GM21576 (cell line): ENCODE data around the gene UBE2K.
A peak's percentile ranks its signal among the peaks of the same experiment; 100 is the strongest.
"Not testable (repeated sequence)": the region's sequence is repeated elsewhere in the genome, so short reads cannot be mapped to it uniquely, and the experiment has no call there.

Source experiments
- ATAC-seq: cut with Tn5 transposase; IDR thresholded peaks from one replicate; pipeline ENCODE4 v1.9.1; 2021; ENCODE audit warnings: mild to moderate bottlenecking, moderate library complexity; ENCODE audit not compliant: unreplicated experiment

Gene UBE2K, protein sequence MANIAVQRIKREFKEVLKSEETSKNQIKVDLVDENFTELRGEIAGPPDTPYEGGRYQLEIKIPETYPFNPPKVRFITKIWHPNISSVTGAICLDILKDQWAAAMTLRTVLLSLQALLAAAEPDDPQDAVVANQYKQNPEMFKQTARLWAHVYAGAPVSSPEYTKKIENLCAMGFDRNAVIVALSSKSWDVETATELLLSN

DNA sequence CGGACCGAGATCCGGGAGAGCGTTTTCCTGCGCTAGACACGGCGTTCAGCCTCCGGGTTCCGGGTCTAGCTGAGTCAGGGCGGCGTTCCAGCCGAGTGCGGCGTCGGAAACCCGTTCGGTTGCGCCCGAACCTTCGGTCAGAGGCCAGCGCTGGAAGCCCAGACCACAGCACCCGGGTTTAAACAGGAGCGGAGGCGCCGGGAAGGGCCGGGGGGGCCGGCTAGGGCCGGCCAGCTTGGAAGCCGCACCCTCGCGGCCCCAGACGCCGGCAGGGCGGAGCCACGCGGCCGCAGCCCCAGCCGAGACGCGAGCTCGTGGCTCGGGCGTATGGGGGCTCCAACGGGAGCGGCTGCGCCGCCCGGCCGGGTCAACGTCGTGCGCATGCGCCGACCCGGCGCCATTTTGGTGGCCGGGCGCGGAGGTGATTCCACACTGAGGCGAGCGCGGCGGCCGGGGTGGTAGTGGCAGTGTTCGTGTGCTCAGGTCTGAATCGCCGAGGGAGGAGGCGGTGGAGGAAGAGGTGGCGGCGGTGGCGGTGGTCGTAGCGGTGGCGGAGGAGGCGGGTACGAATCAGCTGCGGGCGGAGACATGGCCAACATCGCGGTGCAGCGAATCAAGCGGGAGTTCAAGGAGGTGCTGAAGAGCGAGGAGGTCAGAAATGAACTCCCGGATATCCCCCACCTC lies at the start of gene UBE2K:
TSS of gene UBE2K (plus strand) at position 397 of the 684 bp plus-strand sequence. CDS start at position 589, 192 bp downstream.
- peak; percentile 75 for ATAC-seq

DNA sequence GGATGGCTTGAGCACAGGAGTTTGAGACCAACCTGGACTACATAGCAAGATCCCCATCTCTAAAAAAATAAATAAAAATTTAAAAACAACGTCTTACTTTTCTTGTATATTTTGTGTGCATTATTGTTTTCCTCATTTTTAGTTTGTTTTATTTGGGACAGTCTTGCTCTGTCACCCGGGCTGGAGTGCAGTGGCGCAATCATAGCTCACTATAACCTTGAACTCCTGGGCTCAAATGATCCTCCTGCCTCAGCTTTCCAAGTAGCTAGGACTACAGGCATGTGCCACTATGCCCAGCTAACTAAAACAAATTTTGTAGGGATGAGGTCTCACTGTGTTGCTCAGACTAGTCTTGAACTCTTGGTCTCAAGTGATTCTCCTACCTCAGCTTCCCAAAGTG lies 49.7 kb upstream of the UBE2K start:
- no peak for ATAC-seq

DNA sequence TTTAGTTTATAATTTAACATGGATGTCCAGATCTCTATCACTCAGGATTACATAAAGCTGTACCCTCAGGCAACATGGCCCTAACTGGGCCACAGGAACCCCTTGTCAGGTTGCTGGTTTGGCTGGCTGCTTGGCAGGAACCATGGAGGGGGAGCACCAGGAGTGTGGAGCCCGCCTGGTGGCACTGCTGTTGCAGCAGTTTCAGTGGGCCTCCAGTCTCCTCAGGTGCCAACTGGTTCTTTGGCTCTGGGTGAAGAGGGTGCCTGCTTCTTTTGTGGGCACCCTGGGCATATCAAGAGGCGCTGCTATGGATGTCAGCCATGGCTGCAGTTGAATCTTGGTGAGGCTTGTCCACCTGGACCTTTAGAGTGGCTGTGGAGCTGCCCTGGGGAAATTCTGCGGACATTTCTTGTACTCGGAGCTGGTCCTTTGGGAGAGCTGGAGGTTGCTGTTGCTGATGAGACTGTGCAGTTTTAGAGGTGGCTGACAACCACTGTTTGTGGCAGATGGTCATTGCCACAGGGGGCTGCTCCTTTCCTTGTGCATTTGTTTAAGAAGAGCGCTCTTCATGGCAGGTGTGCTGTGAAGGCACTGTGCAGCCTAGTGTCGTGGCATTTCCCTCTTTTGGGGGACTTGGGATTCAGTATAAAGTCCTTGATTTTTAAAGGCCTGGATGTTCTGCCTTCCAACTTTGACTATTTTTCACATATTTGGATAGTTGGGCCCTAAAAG lies 48.9 kb upstream of the UBE2K start:
- no peak for ATAC-seq

DNA sequence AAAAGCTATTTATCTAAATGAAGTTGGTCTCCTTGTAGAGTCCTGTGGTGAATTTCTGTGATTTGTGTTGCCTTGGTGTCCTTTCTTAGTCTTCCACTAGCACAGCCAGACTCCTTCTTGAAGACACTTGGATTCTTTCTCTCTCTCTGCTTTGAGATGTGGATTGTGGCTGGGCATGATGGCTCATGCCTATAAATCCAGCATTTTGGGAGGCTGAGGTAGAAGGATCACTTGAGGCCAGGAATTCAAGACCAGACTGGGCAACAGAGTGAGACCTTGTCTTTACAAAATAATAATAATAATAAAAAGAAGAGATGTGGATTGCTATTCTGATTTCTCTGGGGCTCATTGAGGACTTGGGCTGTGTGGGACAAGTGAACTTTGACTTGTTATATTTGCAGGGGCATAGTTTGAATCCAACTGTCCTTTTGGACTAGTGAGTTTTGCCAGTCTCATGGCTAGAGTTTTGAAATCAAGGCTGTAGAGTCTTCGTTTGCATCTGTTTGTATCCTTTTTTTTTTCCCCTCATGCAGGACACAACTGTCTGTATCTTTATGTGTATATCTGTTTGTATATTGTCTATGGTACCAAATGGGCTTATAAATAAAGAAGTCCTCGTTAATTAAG lies 48.2 kb upstream of the UBE2K start:
- no peak for ATAC-seq

DNA sequence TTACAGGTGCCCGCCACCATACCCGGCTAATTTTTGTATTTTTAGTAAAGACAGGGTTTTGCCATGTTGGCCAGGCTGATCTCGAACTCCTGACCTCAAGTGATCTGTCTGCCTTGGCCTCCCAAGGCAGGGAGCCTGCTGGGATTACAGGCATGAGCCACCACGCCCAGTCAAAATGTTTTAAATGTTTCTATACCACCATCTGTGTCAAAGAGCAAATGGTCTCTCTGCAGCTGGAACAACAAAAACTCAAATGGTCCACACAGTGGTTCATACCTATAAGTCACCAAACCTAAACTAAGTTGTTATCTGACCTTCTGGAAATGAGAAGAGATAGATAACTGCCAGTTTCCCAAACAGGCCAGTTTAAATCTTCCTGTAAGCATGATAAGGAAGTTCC lies 46.4 kb upstream of the UBE2K start:
- not testable (repeated sequence) for ATAC-seq

DNA sequence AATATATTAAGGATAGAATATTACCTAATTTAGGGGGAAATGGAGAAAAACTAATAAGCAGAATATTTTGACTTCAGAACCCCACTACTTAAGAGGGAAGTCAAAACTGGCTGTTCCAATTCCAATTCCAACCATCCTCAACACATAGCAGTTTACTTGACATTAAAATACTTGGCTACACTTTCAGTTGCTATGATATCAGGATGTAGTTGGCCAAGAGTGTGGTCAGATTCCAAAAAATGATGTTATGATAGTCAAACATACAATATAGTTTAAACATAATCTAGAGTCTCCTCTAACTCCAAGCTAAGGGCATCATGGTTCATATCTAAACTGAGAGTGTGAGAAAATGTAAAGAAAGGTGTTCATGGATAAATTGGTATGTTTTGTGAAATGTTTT lies 42.7 kb upstream of the UBE2K start:
- ATAC-seq, result no peak

DNA sequence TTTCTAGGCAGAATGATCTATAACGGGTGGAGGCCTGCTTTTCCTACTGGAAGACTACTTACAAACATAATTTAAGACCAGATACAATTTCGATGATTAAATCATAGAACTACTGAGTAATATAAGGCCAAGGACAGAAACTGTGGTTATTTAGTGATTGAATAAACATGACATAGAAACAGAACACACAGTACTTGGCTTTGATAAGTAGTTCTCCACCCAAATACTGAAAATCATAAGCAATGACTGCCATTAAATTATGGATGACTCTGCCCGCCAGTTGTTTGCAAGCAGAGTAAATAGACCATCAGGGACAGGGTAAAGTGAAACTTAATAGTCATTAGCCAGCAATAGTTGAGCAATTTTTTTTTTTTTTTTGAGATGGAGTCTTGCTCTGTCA lies 42.1 kb upstream of the UBE2K start:
- ATAC-seq, result no peak

DNA sequence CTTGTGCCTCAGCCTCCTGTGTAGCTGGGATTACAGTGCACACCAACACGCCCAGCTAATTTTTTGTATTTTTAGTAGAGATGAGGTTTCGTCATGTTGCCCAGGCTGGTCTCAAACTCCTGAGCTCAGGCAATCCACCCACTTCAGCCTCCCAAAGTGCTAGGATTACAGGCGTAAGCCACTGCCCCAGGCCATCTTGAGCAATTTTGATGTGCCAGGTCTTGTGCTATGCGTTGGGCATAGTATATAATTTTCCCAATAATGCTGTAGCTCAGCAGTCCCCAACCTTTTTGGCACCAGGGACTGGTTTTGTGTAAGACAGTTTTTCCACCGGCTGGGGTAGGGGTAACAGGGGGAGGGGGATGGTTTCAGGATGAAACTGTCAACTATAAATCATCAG lies 41.3 kb upstream of the UBE2K start:
- ATAC-seq, result not testable (repeated sequence)

DNA sequence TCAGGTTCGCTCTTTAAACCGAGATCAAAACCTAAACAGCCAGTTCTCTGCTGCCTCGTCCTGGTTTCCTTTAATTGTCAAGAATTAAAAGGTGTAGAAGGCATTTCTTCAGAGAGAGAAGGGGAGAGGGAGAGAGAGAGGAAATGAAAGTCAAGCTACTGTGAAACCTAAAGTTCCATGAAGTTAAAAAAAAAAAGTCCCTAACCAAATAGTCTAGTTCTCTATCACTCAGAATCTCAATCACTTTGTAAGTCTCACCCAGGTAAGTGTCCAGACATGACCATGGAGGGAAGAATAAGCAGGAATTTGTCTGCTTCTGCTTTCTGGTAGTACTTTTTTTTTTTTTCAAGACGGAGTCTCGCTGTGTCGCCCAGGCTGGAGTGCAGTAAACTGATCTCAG lies 40.5 kb upstream of the UBE2K start:
- ATAC-seq, result peak; percentile 81

DNA sequence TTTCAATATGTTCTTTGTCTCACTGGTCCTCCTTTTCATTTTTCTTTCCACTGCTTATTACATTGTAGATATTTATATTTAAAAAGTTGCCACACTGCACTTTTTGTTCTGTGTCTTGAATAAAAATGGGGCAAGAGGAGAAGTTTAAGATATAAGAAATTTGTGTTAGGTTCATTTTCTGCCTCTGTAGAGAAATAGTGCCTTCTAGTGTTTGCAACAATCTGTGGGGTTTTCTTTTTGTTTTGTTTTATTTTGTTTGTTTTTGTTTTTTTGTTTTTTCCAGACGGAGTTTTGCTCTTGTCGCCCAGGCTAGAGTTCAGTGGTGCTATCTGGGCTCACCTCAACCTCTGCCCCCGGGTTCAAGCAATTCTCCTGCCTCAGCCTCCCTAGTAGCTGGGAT lies 39.2 kb upstream of the UBE2K start:
- no peak for ATAC-seq

DNA sequence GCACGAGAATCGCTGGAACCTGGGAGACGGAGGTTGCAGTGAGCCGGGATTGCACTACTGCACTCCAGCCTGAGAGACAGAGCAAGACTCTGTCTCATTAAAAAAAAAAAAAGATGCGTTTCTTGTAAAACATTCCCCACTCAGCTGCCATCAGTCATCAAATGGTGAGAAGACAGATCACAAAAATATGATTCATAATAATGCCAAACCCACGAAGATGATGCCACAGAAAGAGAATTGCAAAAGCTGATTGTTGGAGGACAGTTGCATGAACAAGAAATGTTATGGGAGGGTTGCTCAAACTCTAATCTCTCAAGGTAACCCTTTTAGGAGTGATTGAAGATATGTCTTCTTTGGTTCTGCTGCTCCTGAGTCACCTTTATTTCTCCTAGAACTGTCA lies 37.9 kb upstream of the UBE2K start:
- ATAC-seq, result no peak

DNA sequence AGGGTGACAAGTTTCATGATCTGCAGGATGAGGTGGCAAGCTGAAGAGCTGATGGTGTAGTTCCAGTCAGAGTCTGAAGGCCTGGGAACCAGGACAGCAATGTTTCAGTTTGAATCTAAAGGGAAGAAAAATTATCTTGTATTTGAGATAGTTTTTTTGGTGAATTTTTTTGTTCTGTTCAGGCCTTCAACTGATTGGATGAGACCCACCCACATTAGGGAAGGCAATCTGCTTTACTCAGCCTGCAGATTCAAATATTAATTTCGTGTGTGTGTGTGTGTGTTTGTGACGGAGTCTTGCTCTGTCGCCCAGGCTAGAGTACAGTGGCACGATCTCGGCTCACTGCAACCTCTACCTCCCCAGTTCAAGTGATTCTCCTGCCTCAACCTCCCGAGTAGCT lies 37.2 kb upstream of the UBE2K start:
- ATAC-seq, result no peak

DNA sequence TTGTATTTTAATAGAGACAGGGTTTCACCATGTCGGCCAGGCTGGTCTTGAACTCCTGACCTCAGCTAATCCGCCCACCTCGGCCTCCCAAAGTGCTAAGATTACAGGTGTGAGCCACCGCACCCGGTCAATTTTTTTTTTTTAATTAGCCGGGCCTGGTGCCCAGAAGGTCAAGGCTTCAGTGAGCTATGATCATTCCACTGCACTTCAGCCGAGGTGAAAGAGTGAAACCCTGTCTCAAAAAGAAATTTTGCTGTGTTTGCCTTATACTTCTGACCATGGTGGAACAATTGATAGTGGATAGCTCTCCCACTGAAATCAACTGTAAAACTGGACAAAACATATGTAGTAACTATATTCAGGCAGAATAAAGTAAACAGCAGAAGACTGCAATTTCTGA lies 35.3 kb upstream of the UBE2K start:
- ATAC-seq, result no peak

DNA sequence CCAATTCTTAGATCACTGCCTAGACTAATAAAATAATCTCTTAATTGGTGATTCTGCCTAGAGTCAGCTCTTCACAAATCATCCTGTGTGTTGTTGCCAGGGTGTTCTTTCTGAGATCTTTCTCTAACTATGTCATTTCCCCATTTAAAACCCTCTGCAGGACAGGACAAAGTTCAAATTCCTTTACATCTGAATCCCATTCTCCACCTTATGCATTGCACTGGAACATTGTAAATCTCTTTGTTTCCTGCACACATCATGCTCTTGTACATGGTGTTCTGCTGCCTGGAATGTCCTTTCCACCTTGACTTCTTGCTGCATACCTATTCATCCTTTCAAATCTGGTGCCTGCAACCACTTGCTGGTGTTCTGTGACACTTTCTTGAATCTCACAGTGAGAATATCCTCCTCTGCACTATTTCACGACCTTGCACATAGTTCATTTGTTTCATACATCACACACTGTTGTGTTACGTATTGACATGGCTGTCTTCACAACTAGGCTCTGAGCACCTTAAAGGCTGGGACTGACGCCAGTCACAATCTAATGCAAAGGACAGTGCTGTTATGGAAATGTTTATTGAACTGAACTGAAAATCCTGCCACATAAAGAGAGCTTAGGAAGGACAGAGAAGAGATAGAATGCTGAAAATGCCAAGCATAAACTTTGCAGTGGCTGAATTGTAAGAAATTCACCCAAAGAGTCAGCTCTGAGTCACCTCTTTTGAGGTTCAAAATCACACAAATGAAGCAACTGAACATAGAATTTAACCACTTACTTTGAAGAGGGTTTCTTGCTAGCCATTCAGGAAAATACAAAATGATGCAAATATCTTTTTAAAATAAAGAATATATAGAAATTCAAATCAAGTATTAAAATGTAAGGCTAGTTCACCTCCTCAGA lies 32.9 kb upstream of the UBE2K start:
- ATAC-seq, result no peak

DNA sequence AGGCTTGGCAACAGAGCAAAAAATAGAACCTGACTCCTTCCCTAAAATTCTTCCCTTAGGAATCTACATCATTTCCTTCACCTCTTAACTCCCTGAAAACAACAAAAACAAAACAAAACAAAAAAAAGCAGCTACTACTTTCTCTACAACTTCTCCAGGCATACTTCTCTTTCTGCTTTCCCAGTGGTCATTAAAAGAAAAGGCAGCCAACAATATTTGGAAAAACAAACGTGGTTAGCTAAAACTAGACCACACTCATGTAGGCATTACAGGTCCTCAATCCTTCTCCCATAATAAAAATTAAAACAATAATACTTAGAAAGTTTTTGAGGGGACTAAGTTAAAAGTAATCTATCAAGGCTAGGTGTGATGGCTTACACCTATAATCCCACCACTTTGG lies 30.2 kb upstream of the UBE2K start:
- no peak for ATAC-seq

DNA sequence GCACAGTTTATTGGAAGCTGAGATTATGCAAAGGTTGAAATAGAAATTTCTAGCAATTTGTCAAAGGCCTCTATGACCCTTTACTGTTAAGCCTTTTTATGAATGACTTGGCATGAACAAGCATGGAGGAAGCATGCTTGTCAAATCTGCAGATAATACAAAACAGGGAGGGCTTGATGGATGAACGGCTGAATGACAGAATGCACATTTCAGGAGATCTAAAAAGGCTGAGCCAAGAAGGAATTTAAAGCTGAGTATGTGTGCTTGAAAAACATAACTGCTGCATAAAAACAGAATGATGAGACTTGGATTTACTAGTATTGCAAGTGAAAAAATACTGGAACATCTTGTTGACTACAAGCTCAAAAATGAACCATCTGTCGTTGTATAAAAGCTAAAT lies 29.0 kb upstream of the UBE2K start:
- no peak for ATAC-seq

DNA sequence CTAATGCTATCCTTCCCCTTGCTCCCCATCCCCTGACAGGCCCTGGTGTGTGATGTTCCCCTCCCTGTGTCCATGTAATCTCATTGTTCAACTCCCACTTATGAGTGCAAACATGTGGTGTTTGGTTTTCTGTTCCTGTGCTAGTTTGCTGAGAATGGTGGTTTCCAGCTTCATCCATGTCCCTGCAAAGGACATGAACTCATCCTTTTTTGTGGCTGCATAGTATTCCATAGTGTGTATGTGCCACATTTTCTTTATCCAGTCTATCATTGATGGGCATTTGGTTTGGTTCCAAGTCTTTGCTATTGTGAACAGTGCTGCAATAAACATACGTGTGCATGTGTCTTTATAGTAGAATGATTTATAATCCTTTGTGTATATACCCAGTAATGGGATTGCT lies 27.6 kb upstream of the UBE2K start:
- ATAC-seq, result not testable (repeated sequence)

DNA sequence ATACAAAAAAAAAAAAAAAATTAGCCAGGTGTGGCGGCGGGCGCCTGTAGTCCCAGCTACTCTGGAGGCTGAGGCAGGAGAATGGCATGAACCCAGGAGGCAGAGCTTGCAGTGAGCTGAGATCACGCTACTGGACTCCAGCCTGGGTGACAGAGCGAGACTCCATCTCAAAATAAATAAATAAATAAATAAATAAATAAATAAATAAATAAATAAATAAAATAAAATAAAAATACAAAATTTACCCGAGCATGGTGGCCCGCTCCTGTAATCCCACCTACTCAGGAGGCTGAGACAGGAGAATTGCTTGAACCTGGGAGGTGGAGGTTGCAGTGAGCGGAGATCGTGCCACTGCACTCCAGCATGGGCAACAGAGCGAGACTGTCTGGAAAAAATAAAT lies 22.3 kb upstream of the UBE2K start:
- not testable (repeated sequence) for ATAC-seq

DNA sequence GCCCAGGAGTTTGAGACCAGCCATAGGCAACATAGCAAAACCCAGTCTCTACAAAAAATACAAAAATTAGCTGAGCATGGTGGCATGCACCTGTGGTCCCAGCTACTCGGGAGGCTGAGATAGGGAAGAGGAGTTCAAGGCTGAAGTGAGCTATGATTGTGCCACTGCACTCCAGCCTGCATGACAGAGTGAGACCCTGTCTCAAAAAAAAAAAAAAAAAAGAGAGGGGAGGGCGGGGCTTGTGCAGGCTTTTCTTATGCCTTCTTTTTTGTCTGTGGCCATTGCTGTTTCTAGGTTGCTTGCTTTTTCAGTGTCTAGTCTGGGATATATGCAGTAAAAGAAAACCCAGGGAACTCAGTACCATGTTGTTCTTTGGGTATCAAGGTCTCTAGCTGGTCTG lies 16.9 kb upstream of the UBE2K start:
- not testable (repeated sequence) for ATAC-seq

DNA sequence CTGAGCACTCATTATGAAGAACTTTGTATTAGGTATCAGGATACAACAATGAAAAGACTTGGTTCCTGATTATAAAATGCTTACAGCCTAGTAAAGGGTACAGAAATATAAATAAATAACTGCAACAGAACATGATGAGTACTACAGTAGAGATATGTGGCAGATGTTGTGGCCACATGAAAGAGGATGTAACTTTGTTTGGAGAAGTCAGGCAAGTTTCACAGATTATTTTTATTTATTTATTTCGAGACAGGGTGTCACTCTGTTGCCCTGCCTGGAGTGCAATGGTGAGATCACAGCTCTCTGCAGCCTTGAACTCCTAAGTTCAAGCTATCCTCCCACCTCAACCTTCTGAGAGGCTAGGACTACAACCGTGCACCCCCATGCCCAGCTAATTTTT lies 15.8 kb upstream of the UBE2K start:
- peak; percentile 72 for ATAC-seq

DNA sequence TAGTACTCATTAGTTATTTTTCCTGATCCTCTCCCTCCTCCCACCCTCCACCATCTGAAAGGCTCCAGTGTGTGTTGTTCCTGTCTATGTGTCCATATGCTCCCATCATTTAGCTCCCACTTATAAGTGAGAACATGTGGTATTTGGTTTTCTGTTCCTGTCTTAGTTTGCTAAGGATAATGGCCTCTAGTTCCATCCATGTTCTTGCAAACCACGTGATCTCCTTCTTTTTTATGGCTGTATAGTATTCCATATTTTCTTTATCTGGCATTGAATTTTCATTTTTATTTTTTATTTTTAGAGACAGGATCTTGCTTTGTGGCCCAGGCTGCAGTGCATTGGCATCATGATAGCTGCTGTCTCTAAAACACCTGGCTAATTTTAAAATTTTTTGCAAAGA lies 11.9 kb upstream of the UBE2K start:
- no peak for ATAC-seq
